ENCODE data around the gene PARP2.

The PARP2 gene

DNA sequence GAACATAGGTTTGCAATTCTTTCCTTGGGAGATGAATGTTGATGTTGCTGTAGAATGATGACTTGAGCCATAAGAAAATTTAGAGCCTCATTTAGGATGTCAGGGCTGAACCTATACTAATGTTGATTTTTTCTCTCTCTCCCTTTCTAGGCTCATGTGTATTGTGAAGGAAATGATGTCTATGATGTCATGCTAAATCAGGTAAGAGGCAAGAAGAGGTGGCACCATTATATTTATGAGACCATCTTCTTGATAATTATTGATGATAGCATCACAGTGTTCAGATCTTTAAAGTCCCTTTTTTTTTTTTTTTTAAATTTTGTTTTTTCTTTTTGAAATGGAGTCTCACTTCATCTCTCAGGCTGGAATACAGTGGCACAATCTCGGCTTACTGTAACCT lies 3.3 kb downstream of the PARP2 start:
- no peak for DNase-seq

DNA sequence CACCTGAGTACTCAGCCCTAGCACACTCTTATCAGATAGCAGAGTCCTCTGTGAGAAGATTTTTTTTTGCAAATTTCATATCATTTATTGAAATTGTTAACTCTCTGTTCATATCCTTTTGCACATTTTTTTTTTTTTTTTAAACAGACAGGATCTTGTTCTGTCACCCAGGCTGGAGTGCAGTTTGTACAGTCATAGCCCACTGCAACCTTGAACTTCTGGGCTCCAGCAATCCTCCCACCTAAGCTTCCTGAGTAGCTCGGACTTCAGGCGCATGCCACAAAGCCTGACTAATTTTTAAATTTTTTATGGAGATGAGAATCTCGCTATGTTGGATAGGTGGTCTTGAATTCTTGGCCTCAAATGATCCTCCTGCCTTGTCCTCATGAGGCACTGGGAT lies 4.3 kb downstream of the PARP2 start:
- no peak for DNase-seq

DNA sequence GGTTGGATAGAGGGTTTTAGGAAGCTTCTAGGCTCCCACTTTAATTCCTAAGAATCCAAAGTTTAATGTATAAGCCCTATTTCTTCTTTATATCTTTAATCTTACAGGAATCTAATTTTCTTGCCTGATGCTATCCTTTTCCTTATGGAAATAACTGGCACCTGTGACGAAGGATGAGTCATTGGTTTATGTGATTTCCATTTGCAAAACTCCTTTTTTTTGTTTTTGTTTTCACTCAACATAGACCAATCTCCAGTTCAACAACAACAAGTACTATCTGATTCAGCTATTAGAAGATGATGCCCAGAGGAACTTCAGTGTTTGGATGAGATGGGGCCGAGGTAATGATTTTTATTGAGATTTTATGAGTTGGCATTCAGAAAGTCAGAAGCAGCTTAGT lies 6.8 kb downstream of the PARP2 start:
- DNase-seq, result no peak

- DNase-seq, result no peak
Measured at GRCh38 chr14:20350860-20351259, 7.4 kb downstream of the PARP2 start.

DNA sequence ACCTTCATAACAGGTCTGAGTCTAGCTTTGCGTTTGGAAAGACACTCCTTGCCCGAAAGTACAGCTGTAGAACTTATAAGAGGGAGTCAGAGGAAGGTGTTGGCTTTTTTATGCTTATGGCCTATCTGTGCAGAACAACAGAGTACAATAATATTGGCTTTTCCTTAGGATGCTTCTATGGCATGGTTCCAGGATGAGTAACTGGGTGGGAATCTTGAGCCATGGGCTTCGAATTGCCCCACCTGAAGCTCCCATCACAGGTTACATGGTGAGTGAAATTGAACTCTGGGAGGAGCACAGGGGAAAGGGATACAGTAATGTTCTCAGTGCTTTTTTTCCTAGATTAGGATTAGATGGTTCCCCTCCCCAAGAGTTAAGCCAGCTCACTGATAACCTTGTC lies 13.0 kb downstream of the PARP2 start:
- no peak for DNase-seq

- DNase-seq, result peak in 1 of 2 donors; percentile 17
Measured at GRCh38 chr14:20358474-20358873, 15.0 kb downstream of the PARP2 start.

DNA sequence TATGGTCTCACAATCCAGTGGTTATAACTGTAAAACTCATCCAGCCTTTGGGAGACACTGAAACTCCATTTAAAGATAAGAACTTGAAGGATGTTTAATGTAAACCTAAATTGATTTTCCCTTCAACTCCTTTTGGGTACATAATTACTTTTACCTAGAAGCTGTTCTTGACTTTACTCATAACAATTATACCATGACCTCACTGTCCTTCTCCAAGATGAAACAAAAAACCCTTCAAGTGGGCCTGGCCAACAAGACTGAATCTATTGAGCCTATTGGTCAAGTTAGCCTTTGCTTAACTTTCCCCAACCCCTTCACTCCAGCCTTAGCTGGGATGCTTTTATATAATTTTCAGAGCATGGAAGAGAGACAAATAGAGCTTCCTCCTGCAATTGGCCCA lies 22.5 kb downstream of the PARP2 start:
- no peak for DNase-seq

DNA sequence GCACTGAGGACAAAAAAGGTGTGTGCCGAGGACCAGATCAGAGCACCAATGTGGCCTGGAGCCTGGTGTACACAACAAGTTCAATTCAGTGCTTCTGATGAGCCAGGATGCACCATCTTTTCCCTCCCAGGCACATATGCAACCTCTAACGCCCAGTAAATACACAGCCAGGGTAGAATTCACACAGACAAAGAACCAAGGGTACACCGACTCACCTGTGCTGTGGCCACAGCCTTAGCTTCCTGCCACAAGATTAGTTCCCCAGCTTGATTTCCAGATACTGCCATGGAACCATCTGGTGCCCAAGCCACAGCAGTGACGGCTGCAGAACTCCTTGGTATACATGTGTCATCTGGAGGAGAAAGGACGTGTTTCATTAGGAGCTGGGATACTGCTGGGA lies 29.4 kb downstream of the PARP2 start:
- DNase-seq, result no peak

DNA sequence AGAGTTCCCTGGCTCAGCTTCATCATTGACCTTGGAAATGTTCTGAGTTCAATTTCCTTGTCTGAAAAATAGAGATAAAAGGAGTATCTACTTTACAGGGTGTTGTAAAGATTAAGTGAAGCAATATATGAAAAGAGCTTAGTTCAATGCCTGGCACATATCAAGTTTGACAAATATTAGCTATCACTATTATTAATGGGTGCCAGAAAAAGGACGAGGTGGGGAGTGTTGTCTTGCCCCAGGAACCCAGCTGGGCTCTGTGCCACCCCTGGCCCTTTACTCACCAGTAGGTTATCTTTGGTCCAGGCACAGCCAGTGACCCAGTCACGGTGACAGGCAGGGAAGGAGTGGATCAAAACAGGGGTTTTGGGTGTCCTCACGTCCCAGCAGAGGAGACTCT lies 32.0 kb downstream of the PARP2 start:
- no peak for DNase-seq

DNA sequence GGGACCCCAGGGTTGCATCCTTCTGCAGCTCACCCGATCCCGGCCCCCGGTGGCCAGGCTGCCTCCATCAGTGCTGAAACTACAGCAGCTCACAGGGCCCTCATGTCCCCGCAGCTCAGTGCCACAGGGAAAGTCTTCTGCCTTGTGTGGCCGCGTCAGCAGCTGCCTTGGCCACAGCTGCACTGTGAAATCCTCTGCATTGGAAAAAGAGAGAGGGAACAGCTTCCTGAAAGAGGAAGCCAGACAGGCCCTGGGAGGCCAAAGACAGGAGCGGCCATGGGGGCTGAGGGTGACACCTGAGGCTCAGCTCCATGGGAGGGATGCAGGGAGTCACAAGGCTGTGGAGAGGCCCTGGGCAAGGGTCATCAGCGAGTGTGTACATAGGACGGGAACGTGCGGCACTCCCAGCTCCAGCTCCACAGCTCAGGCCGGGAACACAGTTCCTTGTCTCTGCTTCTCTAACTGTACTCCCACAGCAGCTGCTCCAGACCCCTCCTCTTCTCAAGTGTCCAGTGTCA lies 32.7 kb downstream of the PARP2 start:
- DNase-seq, result no peak

DNA sequence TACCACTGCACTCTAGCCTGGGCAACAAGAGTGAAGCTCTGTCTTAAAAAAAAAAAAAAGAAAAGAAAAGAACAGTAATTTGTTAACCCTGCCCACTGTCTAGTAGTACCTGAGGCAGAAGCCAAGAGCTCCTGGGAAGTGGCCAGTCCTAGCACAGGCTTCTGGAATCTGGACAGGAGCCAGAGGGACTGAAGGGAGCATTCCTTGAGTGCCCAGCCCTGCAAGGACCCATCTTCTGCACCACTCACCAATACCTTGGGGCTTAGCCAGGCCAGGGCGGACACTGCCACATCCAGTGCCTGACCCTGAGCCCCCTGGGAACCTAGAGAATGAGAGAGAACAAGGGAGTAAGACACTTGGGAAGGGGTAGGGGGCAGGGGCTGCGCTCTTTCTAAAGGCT lies 33.7 kb downstream of the PARP2 start:
- no peak for DNase-seq

DNA sequence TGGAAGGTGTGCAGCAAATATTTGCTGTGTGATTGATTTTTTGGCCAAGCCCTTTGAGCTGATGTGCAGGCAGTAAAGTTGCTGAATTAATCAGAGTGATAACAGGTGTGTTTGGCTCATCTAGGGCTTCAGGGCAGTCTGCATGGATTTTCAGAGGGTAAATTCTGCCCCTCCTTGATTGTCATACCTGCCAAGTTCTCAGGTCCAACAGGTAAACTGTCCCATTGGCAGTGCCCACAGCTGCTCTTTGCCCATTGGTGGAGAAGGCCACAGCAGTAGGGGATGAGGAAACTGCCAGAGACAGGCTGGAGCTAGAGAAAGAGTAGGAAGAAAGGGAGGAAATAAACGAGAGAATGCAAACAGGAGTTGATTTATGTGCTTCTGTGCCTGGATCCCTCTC lies 36.3 kb downstream of the PARP2 start:
- DNase-seq, result no peak

DNA sequence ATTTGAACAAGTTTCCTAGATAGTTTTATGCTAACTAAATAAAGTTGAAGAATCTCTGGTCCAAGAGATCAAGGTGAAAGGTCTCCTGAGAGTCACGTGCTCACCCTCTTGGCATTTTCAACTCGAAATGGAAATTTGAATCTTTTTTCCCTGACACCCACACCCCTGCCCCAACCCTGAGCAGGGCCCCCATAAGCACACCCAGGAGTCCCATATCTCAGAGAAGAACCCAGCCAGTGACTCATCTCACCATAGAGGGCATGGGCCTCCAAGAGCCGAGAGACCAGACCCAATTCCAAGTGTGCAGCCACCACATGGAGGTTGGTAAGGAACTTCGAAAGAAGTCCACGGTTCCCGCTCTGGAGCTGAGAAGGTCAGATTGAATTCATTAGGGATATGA lies 37.2 kb downstream of the PARP2 start:
- no peak for DNase-seq

- no peak for DNase-seq
Measured at GRCh38 chr14:20381341-20381740, 37.9 kb downstream of the PARP2 start.

- no peak for DNase-seq
Measured at GRCh38 chr14:20382526-20382925, 39.1 kb downstream of the PARP2 start.

DNA sequence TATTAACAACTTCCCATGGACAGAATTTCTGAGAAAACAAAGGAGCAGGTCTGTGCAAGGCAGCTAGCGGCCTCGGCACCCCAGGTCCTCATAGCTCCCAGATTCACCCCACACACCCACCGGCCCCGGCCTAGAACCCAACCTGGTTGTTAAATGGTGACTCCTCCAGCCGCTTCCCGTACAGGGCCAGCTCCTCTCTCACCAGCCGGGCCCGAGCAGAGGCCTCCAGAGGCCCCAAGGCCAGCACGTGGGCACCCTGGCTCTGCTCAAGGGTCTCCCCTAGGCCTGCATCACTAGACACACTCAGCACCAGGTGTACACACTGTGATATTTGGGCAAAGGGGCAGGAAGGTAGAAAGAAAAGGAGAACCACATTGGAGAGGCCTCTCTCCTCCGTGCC lies 39.6 kb downstream of the PARP2 start:
- no peak for DNase-seq

GRCh38 chr14:20383636-20384035 lies 40.2 kb downstream of the PARP2 start:
- no peak for DNase-seq

- no peak for DNase-seq
Measured at GRCh38 chr14:20384321-20384720, 40.9 kb downstream of the PARP2 start.

DNA sequence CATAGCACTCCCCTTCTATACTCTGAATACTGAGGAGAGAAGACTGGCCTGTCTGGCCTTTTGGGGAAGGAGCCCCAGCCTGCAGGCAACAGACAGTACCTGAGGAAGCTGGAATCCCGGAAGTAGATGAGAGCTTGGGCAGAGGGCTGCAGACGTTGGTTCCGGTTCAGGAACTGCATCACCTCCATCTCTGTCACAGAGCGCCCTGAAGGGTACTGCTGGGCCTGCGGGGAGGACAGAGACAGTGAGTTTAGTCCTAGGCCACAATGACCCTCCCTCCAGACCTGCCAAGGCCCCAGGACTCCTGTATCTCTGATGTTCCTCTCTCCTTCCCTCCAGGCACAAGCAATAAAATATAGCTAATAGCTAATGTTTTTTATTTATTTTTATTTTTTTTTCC lies 41.5 kb downstream of the PARP2 start:
- DNase-seq, result no peak

- DNase-seq, result no peak
Measured at GRCh38 chr14:20386276-20386855, 42.9 kb downstream of the PARP2 start.

DNA sequence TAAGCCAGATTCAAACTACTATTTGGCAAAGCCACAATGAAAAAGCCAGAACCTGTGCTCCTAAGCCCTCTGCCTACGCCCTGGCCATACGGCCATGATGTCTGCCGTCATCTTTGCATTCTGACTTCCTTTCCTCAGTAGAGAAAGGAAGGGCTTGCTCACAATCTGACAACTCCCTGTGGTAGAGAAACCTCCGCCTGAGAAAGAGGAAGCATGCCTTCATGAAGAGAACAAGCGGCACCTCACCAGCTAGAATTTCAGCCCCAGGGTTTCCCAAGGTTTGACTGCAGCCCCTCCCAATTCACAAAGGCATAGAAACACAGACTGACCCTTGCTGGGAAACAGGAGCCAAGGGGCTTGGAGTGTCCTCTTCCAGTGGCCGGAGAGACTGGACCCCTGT lies 44.1 kb downstream of the PARP2 start:
- peak in 1 of 2 donors; percentile 38 for DNase-seq

- no peak for DNase-seq
Measured at GRCh38 chr14:20388159-20388558, 44.7 kb downstream of the PARP2 start.

DNA sequence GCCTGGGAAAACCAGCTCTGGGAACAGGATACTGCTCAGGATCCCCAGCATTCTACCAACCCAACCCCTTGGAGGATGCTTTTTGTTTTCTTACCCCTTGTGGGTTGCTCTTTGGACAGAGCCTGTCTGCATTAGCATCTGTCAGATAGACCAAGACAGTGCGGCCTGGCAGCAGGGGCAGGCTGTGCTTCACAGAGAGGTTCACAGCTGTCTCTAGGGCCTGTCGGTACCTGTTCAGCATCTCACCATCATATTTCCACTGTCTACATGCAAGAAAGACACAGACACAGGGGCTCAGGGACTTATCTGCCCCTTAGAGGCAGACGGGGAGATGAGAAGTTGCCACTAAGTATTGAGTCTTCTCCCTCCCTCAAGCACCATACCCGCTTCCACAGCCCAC lies 48.1 kb downstream of the PARP2 start:
- DNase-seq, result no peak

- DNase-seq, result no peak
Measured at GRCh38 chr14:20397511-20397910, 54.1 kb downstream of the PARP2 start.

- DNase-seq, result no peak
Measured at GRCh38 chr14:20400589-20400964, 57.1 kb downstream of the PARP2 start.

All from CD4-positive, alpha-beta T cell treated with Interleukin-1 beta for 1 hour (primary cell).